Naive thymus-derived CD4-positive, alpha-beta T cell (primary cell): Measurements from ENCODE around the gene PARVA. TPM values are rescaled to one million over a fixed set of nuclear protein-coding genes. Genes with fewer than 3 reads are reported as not detected.

Source experiments
- ATAC-seq: fragments of 150-1000 bp; cut with Tn5 transposase; 2 replicates; pipeline ENCODE4 v1.10.0; 2021; ENCODE audit warnings: mild to moderate bottlenecking, moderate library complexity
- CTCF ChIA-PET: fragments of 350-600 bp; sonication (Branson Sonifier 250); formaldehyde crosslinking; loops from one replicate; lab custom pipeline; 2021; ENCODE audit warnings: antibody characterized with exemption; lab: Charles Lee
- POLR2A ChIA-PET: fragments of 350-600 bp; sonication (Branson Sonifier 250); formaldehyde crosslinking; loops from one replicate; lab custom pipeline; 2021; ENCODE audit warnings: antibody characterized with exemption, inconsistent platforms; lab: Charles Lee
- DNase-seq, 9 donors: peaks; one replicate each; pipeline versions ENCODE4 v3.0.0 to v3.0.0-alpha.2; 2020 to 2022; ENCODE audit warnings: mixed read lengths in 1 of 9
- H3K27ac ChIP-seq: one replicate; pipeline ENCODE4 v1.7.0; 2013; ENCODE audit warnings: mild to moderate bottlenecking, low read depth, low read length, moderate library complexity
- H3K27me3 ChIP-seq, 2 donors: one replicate each; pipeline ENCODE4 v1.7.0; 2013; ENCODE audit warnings: low read length in 2 of 2, mild to moderate bottlenecking in 2 of 2, moderate library complexity in 2 of 2; ENCODE audit not compliant: control insufficient read depth in 2 of 2, insufficient read depth in 2 of 2
- H3K36me3 ChIP-seq, 3 experiments: 1 replicate in 2 of 3; 2 replicates in 1 of 3; pipeline ENCODE4 v1.7.0; 2013; ENCODE audit warnings: low read length in 3 of 3, mild to moderate bottlenecking in 3 of 3, moderate library complexity in 1 of 3; ENCODE audit not compliant: insufficient read depth in 3 of 3, control insufficient read depth in 2 of 3
- H3K4me1 ChIP-seq, 2 donors: one replicate each; pipeline ENCODE4 v1.7.0; 2013; ENCODE audit warnings: low read length in 2 of 2, mild to moderate bottlenecking in 2 of 2, moderate library complexity in 1 of 2; ENCODE audit not compliant: control insufficient read depth in 2 of 2, insufficient read depth in 2 of 2
- H3K4me3 ChIP-seq: 2 replicates; pipeline ENCODE4 v1.7.0; 2013; ENCODE audit warnings: mild to moderate bottlenecking, low read length
- H3K9me3 ChIP-seq, 3 experiments: 1 replicate in 2 of 3; 2 replicates in 1 of 3; pipeline ENCODE4 v1.7.0; 2013; ENCODE audit warnings: low read length in 3 of 3; ENCODE audit not compliant: control insufficient read depth in 2 of 3
- H3K27ac Mint-ChIP-seq, 9 donors: one replicate each; pipeline ENCODE4 v1.8.0; 2020 to 2022; ENCODE audit warnings: mixed read lengths in 9 of 9, mild to moderate bottlenecking in 8 of 9, moderate library complexity in 5 of 9, inconsistent platforms in 2 of 9
- H3K27me3 Mint-ChIP-seq, 5 donors: one replicate each; pipeline ENCODE4 v1.8.0; 2021 to 2022; ENCODE audit warnings: mixed read lengths in 5 of 5, mild to moderate bottlenecking in 1 of 5
- H3K36me3 Mint-ChIP-seq, 5 donors: one replicate each; pipeline ENCODE4 v1.8.0; 2020 to 2022; ENCODE audit warnings: mixed read lengths in 5 of 5, mild to moderate bottlenecking in 3 of 5, inconsistent platforms in 1 of 5
- H3K4me1 Mint-ChIP-seq, 7 donors: one replicate each; pipeline ENCODE4 v1.8.0; 2020 to 2022; ENCODE audit warnings: mixed read lengths in 7 of 7, mild to moderate bottlenecking in 3 of 7, inconsistent platforms in 1 of 7
- H3K4me3 Mint-ChIP-seq, 10 donors: one replicate each; pipeline ENCODE4 v1.8.0; 2020 to 2022; ENCODE audit warnings: mild to moderate bottlenecking in 10 of 10, mixed read lengths in 10 of 10, moderate library complexity in 6 of 10, inconsistent platforms in 2 of 10
- H3K9me3 Mint-ChIP-seq, 11 donors: one replicate each; pipeline ENCODE4 v1.8.0; 2020 to 2022; ENCODE audit warnings: mixed read lengths in 11 of 11, mild to moderate bottlenecking in 4 of 11, inconsistent platforms in 1 of 11, moderate library complexity in 1 of 11
- intact Hi-C, 2 donors: fragments of 100-400 bp; cut with micrococcal nuclease; formaldehyde crosslinking; loops; one replicate each; pipeline ENCODE4 v1.15.1; 2023
- polyA plus RNA-seq, 2 donors: library from polyadenylated mRNA; unstranded; fragments of 300-500 nt; fragmentation: Illumina TruSeq; gene quantifications; one replicate each; pipeline ENCODE4 v1.2.3, GENCODE V29; 2021
- total RNA-seq, 6 experiments: library from RNA in 5 of 6; stranded (reverse) in 5 of 6; gene quantifications; 1 replicate in 5 of 6; 2 replicates in 1 of 6; pipeline ENCODE4 v1.2.3 and lab custom pipeline; 2021 to 2026

The PARVA gene
- total and polyA plus RNA-seq, 7 experiments from 2014 or later = 0.07 to 0.97 (median 0.69) TPM

- Mint-ChIP-seq H3K27ac (no peak overlapping the region), H3K4me1 (no peaks in the 10 kb centered on the region), H3K9me3 (peaks cover 0 to 1% (median 0%) of the 10 kb centered on the region in 11 donors), H3K4me3 (no peak overlapping the region), H3K27me3 (peaks cover 8 to 28% (median 9%) of the 10 kb centered on the region in 5 donors), H3K36me3 (no peaks in the 10 kb centered on the region)
- DNase-seq = no peak
- no peak for ATAC-seq
- Histone ChIP-seq H3K27me3 (no peaks in the 10 kb centered on the region), H3K27ac (no peak overlapping the region), H3K4me1 (no peaks in the 10 kb centered on the region), H3K36me3 (no peaks in the 10 kb centered on the region), H3K9me3 (no peaks in the 10 kb centered on the region), H3K4me3 (no peak overlapping the region)
- ChIA-PET CTCF (interaction anchor here (0.6 kb wide), 1 partner anchor 28 kb away, joined by 3 read pairs; no protein-coding TSS in a partner anchor), POLR2A (no interaction called here)
- intact Hi-C loops = no loop called here
Measured at GRCh38 chr11:12535321-12535720, 157.9 kb downstream of the PARVA start.

- Histone ChIP-seq H3K4me3 (no peak overlapping the region), H3K9me3 (no peaks in the 10 kb centered on the region), H3K4me1 (no peaks in the 10 kb centered on the region), H3K36me3 (no peaks in the 10 kb centered on the region), H3K27ac (no peak overlapping the region), H3K27me3 (no peaks in the 10 kb centered on the region)
- CTCF ChIA-PET = no interaction called here
- Mint-ChIP-seq H3K36me3 (no peaks in the 10 kb centered on the region), H3K9me3 (peaks cover 0 to 1% (median 0%) of the 10 kb centered on the region in 11 donors), H3K27me3 (peaks cover 8 to 28% (median 11%) of the 10 kb centered on the region in 5 donors), H3K27ac (peak overlapping the region in 1 of 9 donors; percentile 29), H3K4me1 (no peaks in the 10 kb centered on the region), H3K4me3 (no peak overlapping the region)
- POLR2A ChIA-PET = no interaction called here
- intact Hi-C loops = no loop called here
- DNase-seq (no peak), ATAC-seq (no peak)
Measured at GRCh38 chr11:12536566-12536965, 159.2 kb downstream of the PARVA start.

- POLR2A ChIA-PET = no interaction called here
- Histone ChIP-seq H3K27ac (no peak overlapping the region), H3K36me3 (no peaks in the 10 kb centered on the region), H3K4me3 (no peak overlapping the region), H3K9me3 (no peaks in the 10 kb centered on the region), H3K27me3 (no peaks in the 10 kb centered on the region), H3K4me1 (no peaks in the 10 kb centered on the region)
- CTCF ChIA-PET = no interaction called here
- Mint-ChIP-seq H3K27me3 (peaks cover 8 to 26% (median 14%) of the 10 kb centered on the region in 5 donors), H3K4me1 (no peaks in the 10 kb centered on the region), H3K27ac (no peak overlapping the region), H3K36me3 (no peaks in the 10 kb centered on the region), H3K9me3 (peaks cover 0 to 1% (median 0%) of the 10 kb centered on the region in 11 donors), H3K4me3 (no peak overlapping the region)
- no peak for ATAC-seq
- intact Hi-C loops = no loop called here
- no peak for DNase-seq
Measured at GRCh38 chr11:12537778-12538401, 160.5 kb downstream of the PARVA start.

- no peaks in the 10 kb centered on the region for H3K4me1 Mint-ChIP-seq
- H3K9me3 Mint-ChIP-seq = peaks cover 0 to 1% (median 0%) of the 10 kb centered on the region in 11 donors
- H3K9me3 ChIP-seq = no peaks in the 10 kb centered on the region
- H3K27ac Mint-ChIP-seq = no peak overlapping the region
- CTCF ChIA-PET = no interaction called here
- intact Hi-C loops = no loop called here
- peaks cover 8 to 34% (median 18%) of the 10 kb centered on the region in 5 donors for H3K27me3 Mint-ChIP-seq
- no peak for ATAC-seq
- H3K36me3 ChIP-seq = no peaks in the 10 kb centered on the region
- no peaks in the 10 kb centered on the region for H3K4me1 ChIP-seq
- no peak overlapping the region for H3K4me3 Mint-ChIP-seq
- H3K36me3 Mint-ChIP-seq = no peaks in the 10 kb centered on the region
- no peak for DNase-seq
- POLR2A ChIA-PET = no interaction called here
- no peaks in the 10 kb centered on the region for H3K27me3 ChIP-seq
- H3K4me3 ChIP-seq = no peak overlapping the region
- no peak overlapping the region for H3K27ac ChIP-seq
Measured at GRCh38 chr11:12538889-12539421, 161.6 kb downstream of the PARVA start.

GRCh38 chr11:12539572-12539971 is 162.2 kb downstream of the PARVA start:
- intact Hi-C loops = no loop called here

DNA sequence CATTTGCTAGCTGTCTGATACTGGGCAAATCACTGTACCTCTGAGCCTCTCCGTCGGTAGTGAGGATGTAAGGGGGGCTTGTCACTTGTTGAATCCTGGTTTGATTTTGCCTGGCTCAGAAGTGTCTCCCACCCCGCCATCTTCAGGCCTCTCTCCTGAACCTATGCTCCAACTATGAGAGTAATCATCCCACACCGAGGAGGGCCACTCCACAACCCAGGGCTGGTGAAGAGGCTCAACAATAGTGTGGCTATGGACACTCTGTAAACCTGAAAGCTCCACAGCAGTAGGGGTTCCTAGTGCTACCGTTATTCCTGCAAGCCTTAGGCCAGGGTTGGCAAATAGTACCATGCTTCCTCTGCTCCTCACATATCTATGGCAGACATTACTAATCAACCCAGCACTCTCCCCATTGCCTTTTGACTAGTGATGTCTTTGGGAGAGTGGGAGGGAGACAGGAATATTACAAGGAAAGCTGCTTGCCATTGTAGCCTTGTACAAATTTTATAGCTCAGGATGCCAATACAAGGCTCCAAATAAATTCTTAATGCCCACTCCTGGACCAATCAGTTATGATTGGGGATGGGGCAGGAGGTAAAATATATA is 162.8 kb downstream of the PARVA start:
- H3K36me3 ChIP-seq = no peaks in the 10 kb centered on the region
- intact Hi-C loops = no loop called here
- DNase-seq = no peak
- ChIA-PET CTCF (no interaction called here), POLR2A (no interaction called here)
- H3K27me3 ChIP-seq = no peaks in the 10 kb centered on the region
- H3K4me3 ChIP-seq = no peak overlapping the region
- Mint-ChIP-seq H3K27ac (no peak overlapping the region), H3K4me3 (no peak overlapping the region), H3K36me3 (no peaks in the 10 kb centered on the region), H3K27me3 (peaks cover 8 to 34% (median 18%) of the 10 kb centered on the region in 5 donors), H3K4me1 (no peaks in the 10 kb centered on the region), H3K9me3 (peaks cover 0 to 1% (median 0%) of the 10 kb centered on the region in 11 donors)
- no peaks in the 10 kb centered on the region for H3K9me3 ChIP-seq
- no peak overlapping the region for H3K27ac ChIP-seq
- no peak for ATAC-seq
- no peaks in the 10 kb centered on the region for H3K4me1 ChIP-seq

More at GRCh38 chr11:12539572-12539971, 162.2 kb downstream of the PARVA start:
- H3K9me3 Mint-ChIP-seq = peaks cover 0 to 1% (median 0%) of the 10 kb centered on the region in 11 donors
- Histone ChIP-seq H3K27ac (no peak overlapping the region), H3K9me3 (no peaks in the 10 kb centered on the region), H3K27me3 (no peaks in the 10 kb centered on the region), H3K36me3 (no peaks in the 10 kb centered on the region), H3K4me1 (no peaks in the 10 kb centered on the region), H3K4me3 (no peak overlapping the region)
- H3K36me3 Mint-ChIP-seq = no peaks in the 10 kb centered on the region
- DNase-seq (no peak), ATAC-seq (no peak)
- H3K4me1 Mint-ChIP-seq = no peaks in the 10 kb centered on the region
- ChIA-PET CTCF (no interaction called here), POLR2A (no interaction called here)
- H3K27me3 Mint-ChIP-seq = peaks cover 8 to 34% (median 18%) of the 10 kb centered on the region in 5 donors
- H3K4me3 Mint-ChIP-seq = no peak overlapping the region
- H3K27ac Mint-ChIP-seq = no peak overlapping the region
